Stimulated activated CD4-positive, alpha-beta T cell treated with anti-CD3 and anti-CD28 coated beads, Interleukin-4, amount 100 ng/mL, for 4 hours (primary cell): ENCODE data around the gene TRIM47.
"Not testable (repeated sequence)": the region's sequence is repeated elsewhere in the genome, so short reads cannot be mapped to it uniquely, and the experiment has no call there.

ENCODE experiments used
- DNase-seq, 2 experiments: peaks; one replicate each; pipeline ENCODE4 v3.0.0-alpha.2; 2020

The TRIM47 gene

DNA sequence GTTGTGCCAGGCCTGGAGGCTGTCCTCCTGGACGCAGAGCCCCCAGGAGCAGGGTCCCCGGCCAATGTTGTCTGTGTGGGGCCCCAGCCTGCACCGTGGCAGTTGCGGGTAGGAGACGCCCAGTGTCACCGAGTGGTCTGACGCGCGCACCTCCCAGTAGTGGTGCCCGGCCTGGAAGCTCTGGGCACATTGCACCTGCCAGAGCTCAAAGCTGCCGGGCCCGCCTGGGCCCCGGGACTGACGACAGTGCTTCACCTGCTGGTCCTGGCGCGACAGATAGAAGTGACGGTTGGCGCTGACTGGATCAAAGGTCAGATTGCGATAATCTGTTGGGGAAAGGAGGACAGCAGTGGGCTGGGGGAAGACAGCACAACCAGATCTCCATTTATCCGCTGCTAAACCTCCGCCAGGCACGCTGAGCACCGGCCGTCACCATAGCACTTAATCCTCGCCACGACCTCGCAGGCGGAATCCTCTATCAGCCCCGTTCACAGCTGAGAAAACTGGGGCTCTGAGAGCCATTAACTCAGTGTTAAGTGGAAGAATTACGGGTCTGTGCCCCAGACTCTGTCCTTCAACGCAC is 12.7 kb upstream of the TRIM47 start:
- no peak for DNase-seq

DNA sequence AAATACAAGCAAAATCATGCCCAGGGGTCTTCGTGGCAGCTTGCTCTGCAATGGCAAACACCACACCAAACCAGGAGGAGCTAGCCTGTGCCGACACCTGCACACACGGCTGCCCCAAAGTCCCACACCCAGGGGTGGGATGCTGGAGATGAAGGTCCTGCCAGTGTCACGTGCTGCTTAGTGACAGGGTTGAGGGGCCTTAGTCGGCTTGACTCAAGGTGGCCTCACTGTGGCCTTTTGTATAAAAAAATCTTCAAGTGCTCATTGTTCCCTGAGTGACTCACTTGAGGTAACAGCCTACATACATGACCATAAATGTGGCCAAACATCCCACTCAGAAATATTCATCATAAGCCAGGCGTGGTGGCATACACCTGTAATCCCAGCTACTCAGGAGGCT is 11.1 kb upstream of the TRIM47 start:
- no peak for DNase-seq

DNA sequence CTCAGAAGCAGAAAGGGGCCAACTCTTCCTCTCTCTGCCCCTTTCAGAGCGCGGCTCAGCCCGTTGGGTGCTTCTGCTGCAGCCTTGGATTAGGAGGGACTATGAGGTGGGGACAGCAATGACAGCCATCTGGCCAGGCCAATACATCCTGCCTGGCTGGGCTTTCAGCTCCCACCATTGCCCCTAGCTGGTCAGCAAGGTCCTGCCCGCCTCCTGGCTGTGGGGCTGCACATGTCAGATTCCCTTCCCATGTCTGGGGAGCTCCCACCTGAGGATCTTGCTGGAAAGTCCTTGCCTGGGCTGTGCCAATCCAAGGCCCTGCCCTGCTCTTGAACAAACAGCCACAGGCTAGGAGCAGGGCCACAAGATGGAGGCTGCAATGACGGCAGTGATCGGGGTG is 10.1 kb upstream of the TRIM47 start:
- DNase-seq, result no peak

DNA sequence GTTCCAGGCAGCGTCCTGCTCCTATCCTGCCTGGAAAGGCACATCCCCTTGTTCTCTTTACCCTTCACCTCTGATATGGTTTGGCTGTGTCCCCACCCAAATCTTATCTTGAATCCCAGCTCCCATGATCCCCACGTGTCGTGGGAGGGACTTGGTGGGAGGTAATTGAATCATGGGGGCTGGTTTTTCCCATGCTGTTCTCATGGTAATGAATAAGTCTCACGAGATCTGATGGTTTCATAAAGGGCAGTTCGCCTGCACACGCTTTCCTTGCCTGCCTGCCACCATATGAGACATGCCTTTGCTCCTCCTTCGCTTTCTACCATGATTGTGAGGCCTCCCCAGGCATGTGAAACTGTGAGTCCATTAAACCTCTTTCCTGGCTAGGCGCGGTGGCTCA is 7.5 kb upstream of the TRIM47 start:
- DNase-seq, result not testable (repeated sequence)

DNA sequence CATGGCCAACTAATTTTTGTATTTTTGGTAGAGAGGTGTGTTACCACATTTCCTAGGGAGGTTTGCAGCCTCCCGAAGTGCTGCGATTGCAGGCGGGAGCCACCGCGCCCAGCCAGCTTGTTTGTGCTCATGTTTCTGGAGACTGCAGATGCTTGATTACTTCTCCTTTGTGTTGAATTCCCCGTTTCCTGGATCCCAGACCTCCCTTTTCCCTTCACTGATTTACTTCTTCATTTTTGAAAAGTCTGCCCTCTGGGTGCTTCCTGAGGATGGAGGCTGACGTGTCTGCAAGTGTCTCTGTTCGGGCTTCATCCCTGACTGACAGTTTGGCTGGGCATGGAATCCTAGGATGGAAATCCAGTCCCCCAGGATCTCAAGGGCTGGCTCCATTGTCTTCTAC is 7.0 kb upstream of the TRIM47 start:
- DNase-seq, result no peak

DNA sequence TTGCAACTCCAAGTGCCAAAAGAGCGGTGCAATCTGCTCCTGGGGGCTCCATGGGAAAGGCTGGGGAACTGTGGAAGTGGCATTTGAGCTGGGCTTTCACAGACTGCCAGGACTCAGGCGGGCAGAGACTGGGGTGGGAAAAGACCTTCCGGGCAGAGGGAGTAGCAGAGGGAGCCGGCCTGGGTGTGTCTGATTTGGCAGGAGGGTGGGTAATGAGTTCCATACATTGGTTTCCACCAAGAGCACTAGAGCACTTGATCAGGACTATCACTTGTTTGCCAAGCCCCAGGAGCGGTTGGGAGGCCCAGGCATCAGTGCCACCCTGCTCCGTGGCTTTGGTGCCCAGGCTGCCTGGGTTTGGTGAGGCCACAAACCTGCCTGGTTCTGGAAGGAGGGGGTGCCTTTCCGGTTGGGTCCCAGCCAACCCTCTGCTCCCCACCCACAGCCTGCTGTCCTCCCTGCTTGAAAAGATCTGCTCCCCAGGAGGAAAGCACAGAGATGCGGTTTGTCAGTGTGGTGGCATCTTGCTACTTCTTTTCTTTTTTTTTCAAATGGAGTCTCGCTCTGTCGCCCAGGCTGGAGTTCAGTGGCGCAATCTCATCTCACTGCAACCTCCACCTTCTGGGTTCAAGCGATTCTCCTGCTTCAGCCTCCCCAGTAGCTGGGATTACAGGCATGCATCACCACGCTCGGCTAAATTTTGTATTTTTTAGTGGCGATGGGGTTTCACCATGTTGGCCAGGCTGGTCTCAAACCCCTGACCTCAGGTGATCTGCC is 3.5 kb upstream of the TRIM47 start:
- no peak for DNase-seq

DNA sequence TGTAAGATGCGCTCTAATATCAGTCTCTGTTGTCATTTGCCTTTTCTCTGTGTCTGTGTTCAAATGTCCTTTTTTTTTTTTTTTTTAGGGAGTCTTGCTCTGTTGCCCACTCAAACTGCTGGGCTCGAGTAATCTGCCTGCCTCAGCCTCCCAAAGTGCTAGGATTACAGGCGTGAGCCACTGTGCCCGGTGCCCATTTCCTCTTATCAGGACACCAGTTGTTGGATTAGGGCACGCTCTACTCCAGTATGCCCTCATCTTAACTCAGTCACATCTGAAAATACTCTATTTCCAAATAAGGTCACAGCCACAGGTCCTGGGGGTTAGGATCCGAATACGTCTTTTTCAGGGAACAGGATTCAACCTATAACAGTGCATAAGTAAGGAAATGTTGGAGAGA is 1.9 kb upstream of the TRIM47 start:
- DNase-seq, result no peak

DNA sequence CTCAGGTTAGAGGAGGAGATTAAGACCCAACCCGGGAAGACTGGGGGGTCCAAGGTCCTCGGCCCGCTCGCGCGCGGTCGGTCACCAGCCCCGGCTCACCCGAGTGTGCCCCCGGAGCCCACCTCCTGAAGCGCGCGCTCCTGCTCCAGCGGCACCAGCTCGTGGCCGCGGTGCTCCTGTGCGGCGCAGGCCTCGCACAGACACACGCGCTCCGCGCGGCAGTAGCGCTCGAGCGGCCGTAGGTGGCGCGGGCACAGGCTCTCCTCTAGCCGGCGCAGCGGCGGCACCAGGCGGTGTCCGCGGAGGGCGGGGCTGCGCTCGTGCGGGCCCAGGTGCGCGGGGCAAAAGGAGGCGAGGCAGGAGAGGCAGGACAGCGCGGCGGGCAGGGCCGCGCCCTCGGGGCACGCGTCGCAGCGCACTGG is 618 bp downstream of the TRIM47 start:
- DNase-seq, result peak; percentile 63 to 69

DNA sequence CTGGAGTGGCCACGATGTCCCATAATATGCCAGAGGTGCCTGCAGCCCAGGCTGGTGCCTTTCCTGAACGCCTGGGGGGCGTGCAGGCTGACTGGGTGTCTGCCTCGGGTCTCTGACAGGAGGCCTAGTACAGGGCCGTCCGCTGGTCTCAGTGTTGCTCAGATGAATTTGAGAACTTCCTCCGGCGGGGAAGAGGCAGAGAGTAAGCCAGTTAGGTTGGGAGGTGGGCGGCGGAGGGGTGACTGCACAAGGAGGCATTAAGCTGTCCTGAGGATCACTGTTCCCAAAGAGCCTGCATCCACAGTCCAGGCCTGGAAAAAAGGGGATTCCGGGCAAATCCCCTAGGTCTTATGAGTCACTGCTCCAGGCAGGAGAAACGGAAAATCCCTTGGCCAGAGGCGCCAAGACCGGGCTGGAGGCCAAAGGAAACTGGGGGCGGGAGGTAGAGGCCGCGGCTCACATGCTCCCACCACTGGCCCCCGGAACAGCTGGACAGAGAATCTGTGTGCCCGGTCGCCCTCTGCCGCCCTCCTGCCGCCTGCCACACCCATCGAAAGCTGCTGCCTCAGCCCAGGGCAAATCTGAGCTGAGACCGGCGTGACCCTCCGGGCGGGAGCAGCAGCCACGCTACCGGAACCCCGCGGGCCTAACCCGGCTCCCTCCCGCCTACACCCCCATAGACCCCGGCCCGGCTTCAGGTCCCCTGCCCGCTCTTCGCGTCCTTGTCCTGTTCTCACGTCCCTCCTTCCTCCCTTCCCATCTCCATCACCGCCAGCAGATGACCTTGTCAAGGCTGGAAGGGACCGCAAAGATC is 1.2 kb downstream of the TRIM47 start:
- DNase-seq, result peak; percentile 27 to 39

DNA sequence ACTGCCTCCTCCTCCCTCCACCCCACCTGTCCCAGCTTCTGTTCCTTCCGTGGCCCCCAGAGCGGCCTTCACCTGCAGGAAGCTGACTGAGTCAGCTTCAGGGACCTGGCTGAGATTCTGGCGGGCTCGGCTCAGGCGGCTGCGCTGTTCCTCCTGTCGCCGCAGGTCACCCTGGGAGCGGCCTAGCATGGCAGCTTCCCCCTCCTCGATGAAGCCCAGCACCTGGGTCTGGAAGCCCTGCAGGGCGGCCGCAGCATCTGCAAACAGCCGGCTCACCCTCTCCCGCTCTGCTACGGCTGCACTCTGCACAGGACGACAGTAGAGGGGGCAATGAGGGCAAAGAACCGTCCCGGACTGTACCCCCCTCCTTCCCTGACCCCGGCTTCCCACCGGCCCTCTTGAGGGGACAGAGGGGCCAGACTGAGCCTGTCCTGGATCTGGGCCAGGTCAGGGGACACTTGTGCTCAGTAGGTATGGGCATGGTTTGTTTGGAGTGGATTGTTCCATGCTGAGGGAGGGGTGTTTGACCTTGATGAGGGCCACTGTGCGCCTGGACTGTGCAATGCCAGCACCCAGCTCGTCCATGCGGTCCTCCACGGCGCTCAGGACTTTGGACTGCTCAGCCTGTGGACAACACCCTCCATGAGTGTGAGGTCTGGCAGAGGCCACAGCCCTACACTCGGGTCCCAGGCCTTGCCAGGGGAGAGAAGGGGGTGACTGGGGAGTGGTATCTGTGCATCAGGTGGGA is 2.0 kb downstream of the TRIM47 start:
- DNase-seq, result peak; percentile 55 to 76

DNA sequence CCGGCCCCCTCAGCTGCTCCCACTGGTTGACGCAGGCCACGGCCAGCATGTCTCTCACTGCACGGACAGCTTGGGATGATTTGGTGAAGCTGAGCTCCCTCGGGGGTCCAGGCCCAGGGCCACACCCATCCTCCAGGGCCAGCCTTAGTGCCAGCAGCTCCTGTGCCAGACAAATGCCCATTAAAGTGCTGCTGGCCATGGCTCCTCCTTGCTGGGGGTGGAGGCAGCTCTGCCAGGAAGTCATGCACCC is 2.5 kb downstream of the TRIM47 start:
- DNase-seq, result no peak

DNA sequence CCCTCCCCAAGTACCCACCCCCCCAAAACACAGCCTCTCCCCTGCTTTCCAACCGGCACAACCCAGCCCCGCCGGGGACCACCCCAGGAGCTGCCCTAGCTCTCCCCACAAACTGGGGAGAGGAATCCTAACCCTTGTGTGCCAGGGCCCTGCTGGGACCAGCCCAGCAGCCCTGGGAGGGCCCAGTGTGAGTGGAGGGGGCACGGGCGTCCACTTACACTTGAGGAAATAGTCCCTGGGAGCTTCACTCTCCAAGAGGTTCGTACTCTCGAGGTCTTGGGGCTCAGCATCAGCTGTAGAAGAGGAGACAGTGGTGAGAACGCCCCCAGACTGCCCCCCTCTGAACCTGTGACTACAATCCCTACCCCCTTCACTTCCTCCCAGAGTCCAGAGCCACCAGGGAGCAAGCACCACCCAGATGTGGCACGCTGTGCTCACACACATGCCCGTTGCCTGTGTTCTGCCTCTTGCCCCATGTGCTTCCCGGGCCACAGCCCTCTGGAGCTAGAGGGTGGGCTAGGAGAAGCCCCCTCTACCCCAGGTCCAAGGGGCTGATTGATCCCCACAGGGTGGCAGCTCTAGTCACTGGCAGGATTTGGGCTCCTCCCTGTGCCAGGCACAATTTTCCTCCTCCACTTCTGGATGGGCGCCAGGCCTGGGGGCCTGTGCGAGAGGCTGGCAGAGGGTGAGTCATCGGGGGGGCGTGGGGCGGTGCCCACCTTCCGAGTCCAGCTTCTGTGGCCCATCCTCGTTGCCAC is 3.0 kb downstream of the TRIM47 start:
- no peak for DNase-seq

DNA sequence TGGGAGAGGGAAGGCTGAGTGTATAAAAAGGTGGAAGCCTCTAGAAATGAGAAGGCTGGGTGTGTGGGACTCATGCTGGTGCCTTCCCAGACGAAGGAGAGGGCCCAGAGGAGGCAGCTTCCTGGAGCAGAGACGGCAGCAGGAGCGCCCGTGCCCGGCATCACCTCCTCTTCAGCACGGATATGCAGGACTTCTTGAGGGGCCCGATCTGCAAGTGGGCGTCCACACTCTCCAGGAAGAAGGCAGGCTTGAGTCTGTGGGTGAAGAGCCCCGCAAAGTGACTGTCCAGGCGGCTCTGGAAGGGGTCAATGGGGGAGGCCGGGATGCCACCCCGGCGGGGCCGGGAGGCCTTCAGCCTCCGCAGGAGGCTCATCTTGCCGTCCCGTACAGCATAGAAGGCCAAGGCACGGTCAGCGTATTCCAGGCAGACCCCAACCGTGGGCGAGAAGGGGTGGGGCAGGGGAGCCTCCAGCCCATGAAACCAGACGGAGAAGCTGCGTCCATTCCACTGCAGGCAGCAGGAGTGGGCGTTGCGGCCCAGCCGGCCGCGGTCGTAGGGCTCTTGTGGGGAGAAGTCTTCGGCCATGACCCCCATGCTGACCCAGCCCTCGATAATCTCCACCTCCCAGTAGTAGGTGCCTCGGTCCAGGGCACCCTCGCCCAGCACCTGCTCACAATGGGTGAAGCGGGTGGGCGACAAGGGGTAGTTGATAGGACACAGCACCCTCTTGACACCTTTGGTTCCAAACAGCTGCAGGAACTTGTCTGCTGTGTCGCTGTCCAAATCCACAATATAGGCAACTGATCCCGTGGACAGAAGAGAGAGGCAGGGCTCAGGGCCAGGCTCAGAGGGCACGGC is 3.8 kb downstream of the TRIM47 start:
- DNase-seq, result no peak

DNA sequence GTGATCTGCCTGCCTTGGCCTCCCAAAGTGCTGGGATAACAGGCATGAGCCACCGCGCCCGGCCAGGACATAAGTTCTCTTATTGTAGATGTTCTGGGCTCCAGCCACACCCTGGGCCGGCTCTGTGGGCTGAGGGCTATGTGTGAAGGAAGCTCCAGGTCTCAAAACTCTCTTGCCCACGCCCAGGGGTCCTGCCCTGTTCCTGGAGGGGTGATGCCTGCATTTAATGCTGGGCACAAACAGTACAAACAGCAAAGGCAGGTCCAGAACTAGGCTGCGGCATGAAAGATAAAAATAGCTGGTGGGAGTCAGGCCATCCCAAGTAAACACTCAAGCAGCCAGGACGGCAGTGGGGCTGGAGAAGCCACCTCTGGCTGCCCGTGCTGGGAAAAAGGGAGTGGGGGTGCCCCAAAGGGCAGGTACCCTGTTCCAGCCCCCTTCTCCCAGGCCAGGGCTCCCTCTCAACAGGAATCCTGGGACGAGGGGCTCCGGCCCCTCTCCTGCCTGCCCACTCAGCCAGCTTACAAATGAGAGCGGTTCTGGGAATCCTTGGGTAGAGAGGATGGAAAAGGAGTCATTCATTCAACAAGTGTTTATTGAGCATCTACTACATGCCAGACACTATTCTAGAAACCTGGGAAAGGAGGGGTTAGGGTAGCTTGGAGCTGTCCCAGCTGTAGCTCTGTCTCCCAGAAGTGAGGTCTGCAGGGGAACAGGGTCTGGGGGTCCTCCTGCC is 4.6 kb downstream of the TRIM47 start:
- no peak for DNase-seq

DNA sequence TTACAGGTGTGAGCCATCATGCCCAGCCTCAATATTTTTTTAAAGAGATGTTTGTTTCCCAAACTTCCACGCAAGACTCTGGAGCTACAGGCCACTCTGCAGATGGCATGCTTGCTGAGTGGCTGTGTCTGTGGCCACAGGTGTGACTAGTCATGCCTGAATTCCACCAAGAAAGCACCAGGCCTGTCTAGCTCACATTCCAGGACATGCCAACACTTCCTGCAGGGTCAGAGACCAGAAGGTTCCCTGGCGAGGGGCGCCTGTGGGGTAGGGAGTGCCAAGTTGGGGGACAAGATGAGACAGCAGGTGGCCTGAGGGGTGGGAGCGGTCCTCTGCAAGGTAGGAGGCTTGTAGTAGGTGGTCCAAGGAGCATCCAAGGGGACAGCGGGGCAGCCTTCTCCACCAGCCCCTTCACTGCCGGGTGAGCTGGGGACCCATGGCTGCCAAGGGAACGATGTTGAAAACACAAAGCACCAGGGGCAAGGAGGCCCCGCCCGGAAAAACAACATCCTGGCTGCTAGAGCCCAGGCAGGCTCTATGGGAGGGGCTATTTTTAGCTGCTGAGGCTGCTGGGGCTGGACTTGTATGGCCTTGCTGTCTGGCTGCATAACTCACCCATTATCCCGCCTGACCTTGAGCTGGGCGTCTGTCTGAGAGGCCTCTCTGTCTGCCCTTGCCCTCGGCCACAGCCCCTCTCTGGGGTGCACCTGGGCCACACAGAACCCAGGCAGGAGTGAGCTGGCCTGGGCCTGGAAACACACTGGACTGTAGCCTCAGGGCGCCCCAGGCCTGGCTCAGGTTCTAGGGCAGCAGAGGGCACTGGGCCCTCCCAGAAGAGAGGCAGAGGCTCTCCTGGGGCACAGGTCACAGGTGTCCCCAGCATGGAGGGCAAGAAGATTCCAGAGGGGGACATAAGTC is 5.7 kb downstream of the TRIM47 start:
- peak in 1 of 2 experiments; percentile 33 for DNase-seq

DNA sequence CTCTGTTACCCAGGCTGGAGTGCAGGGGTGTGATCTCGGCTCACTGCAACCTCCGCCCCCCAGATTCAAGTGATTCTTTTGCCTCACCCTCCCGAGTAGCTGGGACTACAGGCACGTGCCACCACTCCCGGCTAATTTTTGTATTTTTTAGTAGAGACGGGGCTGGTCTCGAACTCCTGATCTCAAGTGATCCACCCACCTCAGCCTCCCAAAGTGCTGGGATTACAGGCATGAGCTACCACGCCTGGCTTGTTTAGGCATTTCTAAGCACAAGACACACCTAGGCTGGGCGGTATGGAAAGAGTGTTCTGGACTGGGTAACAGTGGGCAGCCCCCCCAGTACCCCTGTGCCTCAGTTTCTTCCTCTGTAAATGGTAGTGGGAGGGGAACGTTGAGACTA is 8.2 kb downstream of the TRIM47 start:
- not testable (repeated sequence) for DNase-seq

DNA sequence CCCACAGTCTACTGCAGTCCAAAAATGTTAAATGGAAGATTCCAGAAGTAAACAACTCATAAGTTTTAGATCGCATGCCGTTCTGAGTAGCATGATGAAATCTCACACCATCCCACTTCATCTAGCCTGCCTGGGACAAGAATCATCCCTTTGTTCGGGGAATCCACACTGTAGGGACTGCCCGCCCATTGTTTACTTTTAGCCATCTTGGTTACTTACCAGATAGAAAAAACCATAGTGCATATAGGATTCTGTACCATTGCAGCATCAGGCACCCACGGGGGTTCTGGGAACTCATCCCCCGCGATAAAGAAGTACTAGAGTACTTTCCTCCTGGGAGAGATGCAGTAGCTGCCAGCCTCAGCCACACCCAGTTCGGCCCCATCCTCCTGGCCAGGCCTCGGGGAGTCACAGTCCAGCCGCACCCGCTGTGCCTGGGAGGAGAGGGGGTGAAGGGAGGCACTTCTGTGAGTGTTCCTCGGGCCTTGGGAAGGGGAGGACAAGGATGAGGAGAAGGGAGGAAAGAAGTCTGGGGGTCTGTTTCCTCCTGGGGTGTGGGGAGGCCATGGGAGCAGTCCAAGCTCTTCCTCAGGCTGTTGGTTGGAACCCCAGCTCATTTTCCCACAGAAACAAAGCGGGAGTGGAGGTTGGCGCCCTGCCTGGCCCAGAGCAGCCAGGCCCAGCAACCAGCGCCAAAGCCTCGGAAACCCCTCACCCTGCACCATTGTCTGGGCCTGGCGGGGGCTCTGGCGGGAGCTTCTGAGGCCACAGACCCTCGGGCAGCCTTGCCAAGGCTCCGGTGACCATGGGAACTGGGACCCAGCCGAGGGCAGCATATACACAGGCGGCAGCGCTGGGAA is 8.9 kb downstream of the TRIM47 start:
- no peak for DNase-seq

DNA sequence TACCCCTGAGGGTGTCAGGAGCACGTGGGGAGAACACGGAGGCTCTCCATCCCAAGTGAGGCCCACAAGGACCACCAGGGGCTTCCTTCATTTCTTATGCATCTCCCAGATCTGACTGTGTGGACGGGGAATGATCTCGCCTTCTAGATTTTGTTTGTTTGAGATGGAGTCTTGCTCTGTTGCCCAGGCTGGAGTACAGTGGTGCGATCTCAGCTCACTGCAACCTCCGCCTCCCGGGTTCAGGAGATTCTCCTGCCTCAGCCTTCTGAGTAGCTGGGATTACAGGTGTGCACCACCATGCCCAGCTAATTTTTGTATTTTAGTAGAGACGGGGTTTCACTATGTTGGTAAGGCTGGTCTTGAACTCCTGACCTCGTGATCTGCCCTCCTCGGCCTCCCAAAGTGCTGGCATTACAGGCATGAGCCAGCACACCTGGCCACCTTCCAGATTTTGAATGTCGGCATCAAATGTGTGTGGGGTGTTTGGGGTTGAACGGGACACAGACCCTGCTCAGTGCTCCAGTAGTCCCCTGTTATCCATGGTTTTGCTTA is 9.6 kb downstream of the TRIM47 start:
- DNase-seq, result not testable (repeated sequence)
